Measurements from ENCODE around the gene PDK2. TPM values are rescaled to one million over a fixed set of nuclear protein-coding genes. Genes with fewer than 3 reads are reported as not detected.

Gene PDK2
- total and polyA plus RNA-seq, 10 of the 15 experiments (the other 5 are each of a cell fraction or from before 2014, with no cell fraction given) = 0.98 to 22.6 (median 12.3) TPM

- TF ChIP-seq NKRF (conservative IDR thresholded peaks at IDR 0.05) = peak; percentile 17; the same call in 1 of the 2 replicates
These were observed 51.2 kb downstream of the PDK2 start (continued) for GRCh38 chr17:50146230-50146926.

DNA sequence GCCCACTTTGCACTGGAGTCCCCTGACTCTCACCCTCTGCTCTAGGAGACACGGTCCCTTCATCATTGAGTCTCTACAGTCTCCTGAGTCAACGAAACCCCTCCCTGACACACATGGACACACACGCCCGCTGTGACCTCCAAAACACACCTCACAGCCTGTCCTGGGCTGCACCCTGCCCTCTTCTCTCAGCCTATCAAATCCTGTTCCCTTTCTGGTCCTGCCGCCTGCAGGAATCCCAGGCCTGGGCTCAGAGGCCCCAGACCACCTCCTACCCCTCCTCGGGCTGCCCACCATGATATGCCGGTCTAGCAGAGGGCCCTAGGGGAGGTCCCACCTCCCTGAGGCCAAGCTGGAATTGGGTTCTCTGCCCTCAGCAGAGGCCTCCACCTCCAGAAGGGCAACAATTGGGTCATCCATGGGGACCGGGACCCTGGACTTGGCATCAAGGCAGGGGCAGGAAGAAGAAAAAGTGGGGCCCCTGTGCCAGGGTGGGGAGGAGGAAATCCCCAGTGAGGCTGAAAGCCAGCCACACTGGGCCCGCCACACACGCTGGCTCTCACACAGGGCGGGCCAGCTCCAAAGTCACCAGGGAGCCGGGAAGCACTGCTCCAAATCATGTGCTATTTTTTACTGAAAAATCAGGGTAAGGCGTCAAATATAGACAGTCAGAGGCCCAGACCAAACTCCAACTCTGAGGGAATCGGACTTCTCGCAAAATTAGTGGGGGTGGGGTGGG is 51.9 kb downstream of the PDK2 start:
- WGBS (ENCODE audit: insufficient coverage, insufficient replicate concordance, low lambda C conversion rate, missing lambda C conversion rate) = 1% methylated on average over 15 of the region's 15 CpGs
- Histone ChIP-seq H3K9me3 (replicated peaks; ENCODE audit: control insufficient read depth, insufficient read depth, low read length) (no peaks in the 10 kb centered on the region), H3K9ac (ENCODE audit: control insufficient read depth, insufficient read depth, low read length) (peak overlapping the region; percentile 92), H3K4me1 (ENCODE audit: control insufficient read depth, insufficient read depth, low read length) (peaks cover 44% of the 10 kb centered on the region), H3K4me3 (peak overlapping the region; percentile 95), H3K36me3 (ENCODE audit: control insufficient read depth in 2 of 2, insufficient read depth in 2 of 2, low read length in 1 of 2) (peaks cover 22 to 30% of the 10 kb centered on the region in 2 experiments), H3K27me3 (replicated peaks in 1 of 2; ENCODE audit: control insufficient read depth in 2 of 2, insufficient read depth in 2 of 2, low read length in 1 of 2) (no peaks in the 10 kb centered on the region), H4K20me1 (ENCODE audit: control insufficient read depth, insufficient read depth) (peaks cover 6% of the 10 kb centered on the region), H3K79me2 (ENCODE audit: control insufficient read depth, insufficient read depth, low read length) (peaks cover 90% of the 10 kb centered on the region), H2AFZ (ENCODE audit: control insufficient read depth, low read depth, low read length) (no peak overlapping the region), H3K4me2 (ENCODE audit: control insufficient read depth, insufficient read depth) (peak overlapping the region; percentile 96), H3K27ac (ENCODE audit: control insufficient read depth, insufficient read depth) (peak overlapping the region; percentile 89)
- in situ Hi-C loops (cut with MboI) (no loop called here), intact Hi-C loops (cut with micrococcal nuclease; ENCODE audit: unreplicated experiment) (loop anchor here (5.0 kb wide), 1 partner anchor 50 kb away; the partner anchor contains the start of gene PDK2)
- SMC1A ChIA-PET (ENCODE audit: uncharacterized antibody, unreplicated experiment) = interaction anchor here (1.3 to 3.4 kb wide), 7 partner anchors 8 to 53 kb away, joined by 3 to 15 read pairs (median 5); partner anchors contain the start of gene PDK2
- CTCF ChIA-PET = interaction anchor here (0.7 to 9.3 kb wide), 10 partner anchors 8 to 53 kb away, joined by 3 to 99 read pairs (median 4); partner anchors contain the start of gene PDK2
- FAIRE-seq (no peak), ATAC-seq (0 out of 3 replicates have a peak, but pooled peaks have one; percentile 2), DNase-seq (ENCODE audit: low read depth, low spot score) (no peak)
- no TSS peak for BruUV-seq (replicated peaks)
- POLR2A ChIA-PET = interaction anchor here (0.5 to 2.5 kb wide), 8 partner anchors 8 to 570 kb away, joined by 3 to 7 read pairs (median 4); no protein-coding TSS in a partner anchor
- RAD21 ChIA-PET (ENCODE audit: unreplicated experiment) = interaction anchor here (0.7 to 2.9 kb wide), 6 partner anchors 11 to 51 kb away, joined by 3 to 19 read pairs (median 4); partner anchors contain the start of gene SGCA
- TF ChIP-seq ATF7 (IDR thresholded peaks at IDR 0.05; ENCODE audit: low read depth) = no peak
- no peak for TF ChIP-seq SUZ12 (IDR thresholded peaks at IDR 0.05; ENCODE audit: unreplicated experiment)
- TF ChIP-seq EED (IDR thresholded peaks at IDR 0.05; ENCODE audit: low read depth) = peak; percentile 50; the same call in 1 of the 2 replicates
- TF ChIP-seq WRNIP1 (IDR thresholded peaks at IDR 0.05; ENCODE audit: borderline replicate concordance, low read depth, low read length) = no peak
- TF ChIP-seq YBX1 (IDR thresholded peaks at IDR 0.05) = no peak
- no peak for TF ChIP-seq SPI1 (IDR thresholded peaks at IDR 0.05; ENCODE audit: borderline replicate concordance, insufficient read depth, low read depth, low read length)
- no peak; the same call in 1 of the 2 replicates for TF ChIP-seq POLR2AphosphoS5 (IDR thresholded peaks at IDR 0.05; ENCODE audit: low read length)
- TF ChIP-seq NRF1 (conservative IDR thresholded peaks at IDR 0.05; ENCODE audit: low read depth, low read length) = no peak
- no peak for TF ChIP-seq RUNX3 (IDR thresholded peaks at IDR 0.05; ENCODE audit: low read length)
- 0 out of 2 replicates have a peak, but pooled peaks have one; percentile 2 for TF ChIP-seq HCFC1 (IDR thresholded peaks at IDR 0.05; ENCODE audit: low read length)
- TF ChIP-seq SMAD1 (IDR thresholded peaks at IDR 0.05; ENCODE audit: low read depth, partially characterized antibody) = no peak
- TF ChIP-seq RBBP5 (conservative IDR thresholded peaks at IDR 0.05) = no peak
- no peak for TF ChIP-seq FOXM1 (IDR thresholded peaks at IDR 0.05; ENCODE audit: low read depth, low read length)
- TF ChIP-seq USF2 (IDR thresholded peaks at IDR 0.05; ENCODE audit: borderline replicate concordance, low read depth, low read length) = no peak
- no peak for TF ChIP-seq ZBED1 (IDR thresholded peaks at IDR 0.05; ENCODE audit: borderline replicate concordance)
- no peak for TF ChIP-seq MTA2 (IDR thresholded peaks at IDR 0.05; ENCODE audit: low read depth)
- peak; percentile 9; the same call in 1 of the 2 replicates for TF ChIP-seq POLR2A (IDR thresholded peaks at IDR 0.05; ENCODE audit: low read depth, low read length)
